ENCODE results near the gene IGF1R.

The IGF1R gene

DNA sequence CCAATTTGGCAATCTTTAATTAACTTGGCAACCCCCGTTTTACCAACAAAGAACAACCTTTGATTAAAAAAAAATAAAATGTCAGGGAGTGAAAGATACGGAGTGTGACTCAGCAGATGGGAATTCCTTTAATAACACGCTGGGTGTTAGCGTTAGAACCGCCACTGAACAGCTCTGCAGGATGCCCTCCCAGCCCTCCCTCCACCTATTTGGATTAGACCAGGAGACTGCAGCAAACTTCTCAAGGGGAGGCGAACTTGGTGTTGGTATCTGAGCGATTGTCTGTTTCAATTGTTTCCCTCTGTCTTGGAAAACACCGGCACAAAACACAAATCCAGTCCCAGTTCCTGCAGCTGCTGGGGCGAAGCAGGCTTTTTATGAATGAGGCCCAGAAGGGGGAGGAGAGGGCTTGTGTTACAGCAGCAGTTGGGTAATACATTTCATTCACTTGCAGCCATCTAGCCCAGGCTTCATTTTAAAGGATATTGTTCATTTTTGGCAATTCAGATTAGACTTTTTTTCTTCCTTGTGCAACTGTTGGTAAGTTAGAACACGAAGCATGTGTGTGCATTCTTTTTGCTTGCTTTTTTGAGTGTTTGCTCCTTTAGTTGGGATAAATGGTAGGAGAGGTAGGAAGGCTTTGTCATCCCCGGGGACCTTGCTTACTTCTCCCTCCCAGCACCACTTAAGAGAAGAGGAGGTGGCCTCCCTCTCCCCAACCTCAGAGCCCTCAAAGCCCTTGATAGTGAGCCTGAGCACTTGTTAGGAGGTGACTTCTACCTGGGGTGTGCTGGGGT is 152.3 kb downstream of the IGF1R start:
- no peak for DNase-seq

- DNase-seq = no peak
Measured at GRCh38 chr15:98801234-98801561, 152.9 kb downstream of the IGF1R start.

DNA sequence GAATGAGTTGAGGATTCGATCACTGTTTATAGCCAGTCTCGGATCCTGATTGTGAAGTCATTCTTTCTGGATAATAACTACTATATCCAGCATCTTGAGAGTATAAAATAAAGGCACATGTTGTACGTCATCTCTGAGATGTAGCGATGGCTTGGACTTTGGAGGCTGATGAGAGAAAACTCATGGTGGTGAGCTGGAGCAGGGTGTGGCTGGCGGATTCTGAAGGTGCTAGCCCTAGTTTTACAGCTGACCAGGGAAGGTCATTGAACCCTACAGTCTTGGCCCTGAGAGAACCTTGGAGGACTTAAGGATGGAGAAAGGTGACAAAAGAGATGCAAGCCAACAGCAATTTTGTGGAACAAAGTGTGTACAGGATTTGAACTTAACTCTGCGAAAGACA is 153.8 kb downstream of the IGF1R start:
- no peak for DNase-seq

- no peak for DNase-seq
Measured at GRCh38 chr15:98803228-98804056, 155.1 kb downstream of the IGF1R start.

DNA sequence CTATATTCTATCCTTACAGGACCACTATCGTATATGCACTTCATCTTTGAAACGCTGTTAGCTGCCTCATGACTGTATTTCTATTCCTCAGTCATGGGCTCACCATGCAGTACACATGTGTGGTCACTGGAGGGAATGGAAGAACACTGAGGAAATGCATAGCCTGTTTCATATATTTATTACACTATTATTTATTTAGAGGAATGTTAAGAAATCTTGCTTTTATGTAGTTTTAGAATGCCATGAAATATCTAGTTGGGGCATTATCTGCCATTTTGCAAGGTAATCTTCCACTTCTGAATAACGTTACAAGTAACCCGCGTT is 155.7 kb downstream of the IGF1R start:
- no peak for DNase-seq

DNA sequence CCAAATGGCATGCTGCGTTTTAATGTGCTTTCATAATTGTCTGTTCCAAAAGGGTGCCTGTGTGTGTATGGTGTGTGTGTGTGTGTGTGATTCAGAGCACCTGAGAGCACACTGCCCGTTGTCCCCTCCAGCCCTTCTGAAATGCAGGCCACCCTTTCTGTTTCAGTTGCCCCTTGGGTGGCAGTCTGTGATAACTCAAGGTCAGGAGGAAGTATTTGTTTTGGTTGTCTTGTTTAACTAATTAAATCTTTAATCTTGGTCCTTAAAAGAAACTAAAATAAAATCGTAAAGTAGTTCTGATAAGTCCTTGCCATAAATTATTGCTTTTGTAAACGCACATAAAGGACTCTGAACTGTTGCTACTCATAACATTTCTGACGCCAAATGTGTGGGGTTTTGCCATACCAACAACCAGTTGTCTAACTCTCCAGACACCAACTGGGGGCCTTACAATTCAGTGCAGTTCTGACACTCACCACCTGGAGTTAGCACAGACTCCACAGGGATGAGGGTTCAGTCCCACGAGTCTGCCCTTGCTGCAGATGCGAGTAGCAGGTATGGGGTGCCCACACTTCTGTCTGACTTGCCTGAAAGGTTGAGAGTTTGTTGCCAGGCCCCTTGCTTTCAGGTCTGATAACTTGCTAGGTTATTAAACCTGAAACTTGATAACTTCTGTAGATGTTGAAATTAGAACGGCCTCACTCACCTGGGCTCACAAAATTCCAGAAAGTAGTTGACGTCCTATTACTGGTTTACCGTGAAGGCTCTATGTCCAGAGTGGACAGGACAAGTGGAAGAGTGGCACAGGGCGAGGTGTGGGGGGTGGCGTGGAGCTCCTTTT is 157.3 kb downstream of the IGF1R start:
- no peak for DNase-seq

- DNase-seq = no peak
Measured at GRCh38 chr15:98806275-98806895, 158.0 kb downstream of the IGF1R start.

DNA sequence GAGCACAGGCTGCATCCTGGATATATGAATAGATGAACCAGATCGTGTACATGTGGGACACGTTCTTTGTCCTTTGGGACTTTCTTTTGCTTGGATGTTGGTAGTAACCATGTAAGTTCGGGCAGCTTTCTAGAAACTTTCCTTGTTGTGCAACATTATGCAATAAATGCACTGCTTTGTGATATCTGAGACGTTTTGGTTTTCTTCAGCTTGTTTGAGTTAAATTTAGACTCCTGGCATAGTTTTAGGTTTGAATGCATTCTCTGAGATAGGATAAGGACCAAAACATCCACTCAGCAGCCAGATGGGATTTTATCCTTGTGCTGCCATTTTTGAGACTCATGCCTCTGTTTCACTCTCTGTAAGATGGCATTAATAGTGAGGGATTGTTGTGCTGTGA is 158.9 kb downstream of the IGF1R start:
- DNase-seq = no peak

GRCh38 chr15:98809273-98809672 is 160.9 kb downstream of the IGF1R start:
- no peak for DNase-seq

DNA sequence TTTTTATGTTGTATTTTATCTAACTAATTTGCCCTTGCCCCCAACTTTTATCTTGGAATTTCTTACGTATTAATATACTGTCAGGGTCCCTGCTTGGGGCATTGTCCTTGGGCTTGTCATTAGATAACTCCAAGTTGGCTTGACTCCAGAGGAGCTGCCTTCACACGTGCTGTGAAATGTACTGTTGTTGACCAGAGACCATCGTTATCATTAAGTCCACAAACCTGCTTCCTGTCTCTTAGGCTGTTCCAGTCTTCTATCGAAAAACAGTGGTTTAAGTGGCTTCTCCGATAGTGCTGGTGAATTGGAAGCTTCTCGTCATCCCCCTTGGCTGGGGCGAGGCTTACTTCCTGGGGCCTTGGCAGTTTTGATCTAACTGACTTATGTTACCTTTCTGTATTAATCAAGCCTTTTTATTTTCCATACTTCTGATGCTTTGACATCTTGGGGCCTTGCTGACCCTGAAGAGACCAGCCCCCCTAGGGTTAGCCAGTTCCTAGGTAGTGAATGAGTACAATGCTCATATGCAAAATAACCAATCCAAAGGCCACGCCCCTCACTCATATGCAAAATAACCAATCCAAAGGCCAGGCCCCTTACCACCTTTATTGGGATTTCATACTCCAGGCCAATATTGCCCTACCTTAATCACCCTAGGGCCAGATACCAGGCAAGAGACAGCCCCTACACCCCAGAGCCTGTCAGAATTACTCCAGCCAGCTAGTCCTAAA is 164.5 kb downstream of the IGF1R start:
- no peak for DNase-seq

GRCh38 chr15:98813951-98814350 is 165.6 kb downstream of the IGF1R start:
- no peak for DNase-seq

- DNase-seq = no peak
Measured at GRCh38 chr15:98815207-98815606, 166.9 kb downstream of the IGF1R start.

- DNase-seq = no peak
Measured at GRCh38 chr15:98817745-98818144, 169.4 kb downstream of the IGF1R start.

DNA sequence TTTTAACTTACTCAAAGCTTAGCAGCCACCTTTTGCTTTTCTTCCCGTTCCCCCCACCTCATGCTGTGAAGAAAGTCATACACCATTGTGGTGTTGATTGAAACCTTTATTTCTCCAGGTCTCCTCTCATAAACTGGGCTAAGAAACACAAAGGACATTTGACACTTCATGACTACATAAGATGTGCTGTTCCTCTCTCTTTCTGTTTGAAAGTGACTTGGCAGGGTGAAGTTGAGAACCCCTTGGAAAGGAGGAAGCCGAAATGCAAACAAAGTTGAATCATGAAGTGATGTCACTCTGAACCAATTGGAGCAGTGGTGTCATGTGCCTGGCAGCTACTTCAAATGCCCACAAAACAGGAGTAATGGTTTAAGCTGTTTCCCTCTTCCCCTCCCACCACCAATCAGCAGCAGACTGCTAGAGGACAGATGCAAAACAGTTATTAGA is 174.7 kb downstream of the IGF1R start:
- no peak for DNase-seq

- DNase-seq = no peak
Measured at GRCh38 chr15:98823616-98824015, 175.3 kb downstream of the IGF1R start.

DNA sequence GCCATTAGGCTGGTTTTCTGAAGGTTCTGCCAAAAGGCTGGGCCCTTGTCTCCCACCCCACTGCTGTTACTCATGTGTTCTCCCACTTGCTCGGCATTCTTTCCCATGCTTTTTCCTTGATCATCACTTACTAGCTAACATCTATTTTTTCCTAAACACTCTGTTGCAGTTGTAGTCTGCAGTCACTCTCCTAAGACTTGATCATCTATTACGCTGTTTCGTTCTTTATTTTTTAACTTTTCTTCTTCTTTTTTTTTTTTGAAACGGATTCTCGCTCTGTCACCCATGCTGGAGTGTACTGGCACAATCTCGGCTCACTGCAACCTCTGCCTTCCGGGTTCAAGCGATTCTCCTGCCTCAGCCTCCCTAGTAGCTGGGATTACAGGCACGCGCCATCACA is 176.3 kb downstream of the IGF1R start:
- DNase-seq = no peak

DNA sequence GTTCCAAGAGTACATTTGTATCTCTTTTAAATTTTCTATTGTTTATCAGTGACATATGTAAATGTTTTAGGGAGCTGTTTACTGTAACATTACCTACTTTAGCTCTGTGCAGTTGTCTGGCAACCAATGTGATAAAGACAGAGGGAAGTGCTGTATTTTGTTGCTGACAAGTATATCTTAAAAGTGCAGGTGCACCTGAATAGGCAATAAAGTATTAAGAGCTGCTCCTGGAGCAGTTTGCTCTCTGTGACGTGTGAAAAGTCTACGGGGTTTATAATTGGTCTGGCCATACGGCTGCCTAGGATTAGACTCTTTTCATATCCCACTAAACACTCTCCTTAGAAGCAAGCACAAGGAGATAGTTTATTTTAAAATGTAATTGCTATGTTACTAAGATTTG is 178.3 kb downstream of the IGF1R start:
- no peak for DNase-seq

- no peak for DNase-seq
Measured at GRCh38 chr15:98827217-98827616, 178.9 kb downstream of the IGF1R start.

GRCh38 chr15:98830034-98830634 is 181.8 kb downstream of the IGF1R start:
- no peak for DNase-seq

DNA sequence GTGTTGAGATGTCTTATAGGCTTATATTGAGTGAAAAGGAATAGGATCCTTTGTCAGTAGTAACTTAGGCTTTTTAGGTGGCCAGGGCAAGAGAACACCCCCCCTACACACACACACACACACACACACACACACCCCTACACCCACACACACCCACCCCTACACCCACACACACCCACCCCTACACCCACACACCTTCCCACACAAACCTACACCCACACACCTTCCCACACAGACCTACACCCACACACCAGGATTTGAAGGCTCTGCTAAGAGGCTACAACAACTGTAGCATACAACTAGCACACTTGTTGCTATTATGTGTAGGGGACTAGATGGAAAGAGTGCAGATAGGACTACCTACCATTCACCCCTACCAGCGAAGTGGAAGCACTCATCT is 186.6 kb downstream of the IGF1R start:
- DNase-seq = no peak

GRCh38 chr15:98835876-98836275 is 187.5 kb downstream of the IGF1R start:
- no peak for DNase-seq
